SK-N-SH (cell line): ENCODE results near the gene HSPB7. TPM values are rescaled to one million over a fixed set of nuclear protein-coding genes. Genes with fewer than 3 reads are reported as not detected.

ENCODE experiments used
- CTCF ChIA-PET: fragments of 300-600, 350-600 bp; formaldehyde crosslinking; extraction: SDS; loops from one replicate; lab custom pipeline; 2021; lab: Yijun Ruan, JAX
- POLR2A ChIA-PET: fragments of 350-600 bp; sonication (Branson Sonifier 250); formaldehyde crosslinking; extraction: SDS; loops from one replicate; lab custom pipeline; 2020; ENCODE audit warnings: antibody characterized with exemption, inconsistent platforms; lab: Yijun Ruan, JAX
- DNase-seq: peaks from one replicate; pipeline ENCODE4 v3.0.0; 2012
- H2AFZ ChIP-seq: fragments of 200-600 bp; sonication (generic); 2 replicates; pipeline ENCODE4 v1.8.1; 2016; ENCODE audit warnings: antibody characterized with exemption, mild to moderate bottlenecking, low read depth
- H3F3A ChIP-seq: fragments of 200-600 bp; sonication (generic); replicated peaks from 2 replicates; pipeline ENCODE3; 2016; ENCODE audit warnings: antibody characterized with exemption, mild to moderate bottlenecking; ENCODE audit not compliant: insufficient read depth
- H3K27ac ChIP-seq, 2 experiments: fragments of 200-500 bp in 1 of 2; fragments of 200-600 bp in 1 of 2; sonication (Bioruptor generic) in 1 of 2; sonication (generic), shearing (Covaris generic) in 1 of 2; 2 replicates each; pipeline versions ENCODE4 v1.5.1 to v1.6.1; 2014 to 2016; ENCODE audit warnings: low read depth in 2 of 2, inconsistent platforms in 1 of 2, low read length in 1 of 2, mild to moderate bottlenecking in 1 of 2, mixed read lengths in 1 of 2
- H3K27me3 ChIP-seq: fragments of 200-600 bp; sonication (generic), shearing (Covaris generic); 2 replicates; pipeline ENCODE4 v1.6.1; 2016; ENCODE audit warnings: mixed run types; ENCODE audit not compliant: insufficient read depth
- H3K36me3 ChIP-seq, 2 experiments: fragments of 200-500 bp in 1 of 2; fragments of 200-600 bp in 1 of 2; sonication (Bioruptor generic) in 1 of 2; sonication (generic) in 1 of 2; replicated peaks in 1 of 2; 2 replicates each; pipeline versions ENCODE3 to v1.5.1; 2014 to 2016; ENCODE audit warnings: low read length in 1 of 2, mild to moderate bottlenecking in 1 of 2; ENCODE audit not compliant: insufficient read depth in 2 of 2, control insufficient read depth in 1 of 2
- H3K4me1 ChIP-seq, 2 experiments: fragments of 200-500 bp in 1 of 2; fragments of 200-600 bp in 1 of 2; sonication (Bioruptor generic) in 1 of 2; sonication (generic), shearing (Covaris generic) in 1 of 2; 2 replicates each; pipeline versions ENCODE4 v1.5.1 to v1.6.1; 2014 to 2016; ENCODE audit warnings: low read depth in 1 of 2, low read length in 1 of 2, mixed run types in 1 of 2; ENCODE audit not compliant: insufficient read depth in 2 of 2, control insufficient read depth in 1 of 2
- H3K4me2 ChIP-seq: fragments of 200-600 bp; sonication (generic), shearing (Covaris generic); 2 replicates; pipeline ENCODE4 v1.6.1; 2017; ENCODE audit warnings: mixed run types
- H3K4me3 ChIP-seq, 2 experiments: fragments of 200-500 bp in 1 of 2; fragments of 200-600 bp in 1 of 2; sonication (Bioruptor generic) in 1 of 2; sonication (generic), shearing (Covaris generic) in 1 of 2; 2 replicates each; pipeline versions ENCODE4 v1.5.1 to v1.8.1; 2014 to 2016; ENCODE audit warnings: low read depth in 2 of 2, inconsistent platforms in 1 of 2, low read length in 1 of 2, mild to moderate bottlenecking in 1 of 2, mixed read lengths in 1 of 2, moderate library complexity in 1 of 2
- H3K79me2 ChIP-seq: fragments of 200-600 bp; sonication (generic); 2 replicates; pipeline ENCODE4 v1.8.1; 2017; ENCODE audit warnings: mild to moderate bottlenecking; ENCODE audit not compliant: insufficient read depth
- H3K9ac ChIP-seq: fragments of 200-600 bp; sonication (generic); 2 replicates; pipeline ENCODE4 v1.6.1; 2017; ENCODE audit warnings: mixed run types
- H3K9me2 ChIP-seq: fragments of 200-600 bp; sonication (generic); 2 replicates; pipeline ENCODE4 v1.6.1; 2017; ENCODE audit warnings: mixed run types
- H3K9me3 ChIP-seq: fragments of 200-600 bp; sonication (generic); 2 replicates; pipeline ENCODE4 v1.6.1; 2017; ENCODE audit warnings: mixed run types, mild to moderate bottlenecking, moderate library complexity
- H4K20me1 ChIP-seq: fragments of 200-600 bp; sonication (generic); 2 replicates; pipeline ENCODE4 v1.6.1; 2017; ENCODE audit warnings: mild to moderate bottlenecking, mixed run types; ENCODE audit not compliant: insufficient read depth
- CHD2 ChIP-seq: fragments of 150-350 bp; IDR thresholded peaks from 2 replicates; pipeline ENCODE4 v1.6.1; 2018; ENCODE audit warnings: low read length; ENCODE audit not compliant: partially characterized antibody
- CTCF ChIP-seq: fragments of 200-600 bp; sonication (generic); IDR thresholded peaks from 2 replicates; pipeline ENCODE4 v1.6.1; 2017; ENCODE audit warnings: antibody characterized with exemption, mild to moderate bottlenecking, moderate library complexity
- ELF1 ChIP-seq: IDR thresholded peaks from 2 replicates; pipeline ENCODE4 v1.4.0; 2012
- FOSL2 ChIP-seq: IDR thresholded peaks from 2 replicates; pipeline ENCODE4 v1.4.0; 2012; ENCODE audit warnings: low read depth, mild to moderate bottlenecking, moderate library complexity, borderline replicate concordance
- FOXJ3 ChIP-seq: sonication (generic); formaldehyde crosslinking; IDR thresholded peaks from 2 replicates; pipeline ENCODE4 v1.5.1; 2020; ENCODE audit warnings: mild to moderate bottlenecking, missing genetic modification reagents
- GABPA ChIP-seq: IDR thresholded peaks from 2 replicates; pipeline ENCODE4 v1.4.0; 2012; ENCODE audit warnings: low read depth, mild to moderate bottlenecking
- JUND ChIP-seq: IDR thresholded peaks from 2 replicates; pipeline ENCODE4 v1.4.0; 2012
- MAX ChIP-seq: IDR thresholded peaks from 2 replicates; pipeline ENCODE4 v1.4.0; 2012; ENCODE audit warnings: low read depth
- RAD21 ChIP-seq: IDR thresholded peaks from 2 replicates; pipeline ENCODE4 v1.6.1; 2012; ENCODE audit warnings: mild to moderate bottlenecking, low read length
- RCOR1 ChIP-seq: fragments of 150-350 bp; IDR thresholded peaks from 2 replicates; pipeline ENCODE4 v1.6.1; 2017; ENCODE audit warnings: antibody characterized with exemption, low read length
- TAF1 ChIP-seq: IDR thresholded peaks from 2 replicates; pipeline ENCODE4 v1.6.1; 2012; ENCODE audit warnings: low read depth, mild to moderate bottlenecking, low read length, moderate library complexity, borderline replicate concordance
- TEAD4 ChIP-seq: IDR thresholded peaks from 2 replicates; pipeline ENCODE4 v1.4.0; 2012; ENCODE audit warnings: mild to moderate bottlenecking, borderline replicate concordance; ENCODE audit not compliant: insufficient read depth
- YY1 ChIP-seq: IDR thresholded peaks from 2 replicates; pipeline ENCODE4 v1.4.0; 2012; ENCODE audit warnings: low read depth, mild to moderate bottlenecking
- WGBS: methylation state at CpG from one replicate; pipeline ENCODE4 v1.1.6; 2017; ENCODE audit warnings: low lambda C conversion rate; 5-methylcytosine and 5-hydroxymethylcytosine counted together
- polyA plus RNA-seq, 3 experiments: library from polyadenylated mRNA; depleted of rRNA; stranded (reverse); fragments of >200 nt; gene quantifications; 2 replicates each; pipeline ENCODE4 v1.2.3, GENCODE V29; 2012

Gene HSPB7
- polyA plus RNA-seq, 1 of the 3 experiments (the other 2 are of a cell fraction), result 0.05 TPM

DNA sequence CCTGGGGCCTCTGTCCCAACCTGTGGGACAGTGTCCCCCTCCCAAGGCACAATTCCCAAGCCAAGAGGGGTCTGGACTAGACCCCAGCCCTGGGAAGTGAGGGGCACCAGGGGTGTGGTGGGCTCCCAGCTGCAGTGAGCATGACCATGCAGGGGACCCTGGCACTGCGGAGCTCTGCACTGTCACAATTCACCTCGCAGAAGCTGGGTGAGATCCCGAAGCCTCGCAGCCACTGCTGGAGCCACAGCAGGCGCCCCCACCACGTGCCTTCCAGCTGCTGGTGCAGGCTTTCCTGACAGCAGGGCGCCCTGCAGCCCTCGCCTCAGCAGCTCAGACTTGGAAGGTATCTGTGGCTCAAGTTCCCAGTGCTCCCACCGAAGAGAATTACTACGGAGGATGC, 23.8 kb downstream of the HSPB7 start (continued):
- TF ChIP-seq CTCF (no peak), JUND (no peak), MAX (no peak), YY1 (no peak)

DNA sequence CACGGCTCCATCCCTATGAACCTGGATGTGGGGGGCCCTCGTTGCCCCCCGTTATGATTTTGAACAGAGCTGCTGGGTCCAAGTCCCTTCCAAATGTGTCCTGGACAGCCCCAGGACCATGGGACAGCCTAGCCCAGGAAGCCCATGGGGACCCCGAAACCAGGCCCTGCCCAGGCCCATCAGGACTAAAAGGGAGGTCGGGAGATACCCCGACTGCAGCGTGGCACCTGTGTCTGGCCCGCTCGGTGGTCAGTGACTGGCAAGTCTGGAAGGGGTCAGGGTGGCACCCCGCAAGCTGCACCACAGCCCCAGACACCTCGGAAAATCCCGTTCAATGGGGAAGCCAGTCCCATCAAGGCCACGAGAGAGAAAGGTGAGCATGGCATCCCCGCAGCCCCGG, 24.2 kb downstream of the HSPB7 start:
- no peaks in the 10 kb centered on the region for H4K20me1 ChIP-seq
- H3K9me3 ChIP-seq, result no peaks in the 10 kb centered on the region
- CTCF ChIA-PET, result interaction anchor here (0.7 to 4.7 kb wide), 22 partner anchors 8 to 228 kb away, joined by 3 to 58 read pairs (median 4); partner anchors contain the start of genes CLCNKA, FAM131C, SPEN and UQCRHL
- POLR2A ChIA-PET, result no interaction called here
- no peak overlapping the region for H2AFZ ChIP-seq
- no peak overlapping the region for H3K27ac ChIP-seq
- no CpG with 5 or more reads among the region's 15 CpGs for WGBS
- DNase-seq, result no peak
- no peaks in the 10 kb centered on the region for H3K9me2 ChIP-seq
- no peaks in the 10 kb centered on the region for H3K36me3 ChIP-seq
- H3K9ac ChIP-seq, result no peak overlapping the region
- no peaks in the 10 kb centered on the region for H3K27me3 ChIP-seq
- no peak overlapping the region for H3K4me2 ChIP-seq
- no peaks in the 10 kb centered on the region for H3F3A ChIP-seq
- no peaks in the 10 kb centered on the region for H3K4me1 ChIP-seq
- no peak for TF ChIP-seq CHD2
- no peak for TF ChIP-seq GABPA
- no peak for TF ChIP-seq MAX
- TF ChIP-seq RAD21, result no peak
- no peak for TF ChIP-seq TEAD4
- no peak for TF ChIP-seq FOXJ3 (CRISPR knock-in tag)
- TF ChIP-seq FOSL2, result no peak
- no peak for TF ChIP-seq ELF1
- no peak for TF ChIP-seq TAF1
- TF ChIP-seq RCOR1, result no peak
- TF ChIP-seq, all 33 proteins: peak for 0
- H3K79me2 ChIP-seq, result no peaks in the 10 kb centered on the region
- no peak overlapping the region for H3K4me3 ChIP-seq
